ENCODE data around the gene TESMIN.

DNA sequence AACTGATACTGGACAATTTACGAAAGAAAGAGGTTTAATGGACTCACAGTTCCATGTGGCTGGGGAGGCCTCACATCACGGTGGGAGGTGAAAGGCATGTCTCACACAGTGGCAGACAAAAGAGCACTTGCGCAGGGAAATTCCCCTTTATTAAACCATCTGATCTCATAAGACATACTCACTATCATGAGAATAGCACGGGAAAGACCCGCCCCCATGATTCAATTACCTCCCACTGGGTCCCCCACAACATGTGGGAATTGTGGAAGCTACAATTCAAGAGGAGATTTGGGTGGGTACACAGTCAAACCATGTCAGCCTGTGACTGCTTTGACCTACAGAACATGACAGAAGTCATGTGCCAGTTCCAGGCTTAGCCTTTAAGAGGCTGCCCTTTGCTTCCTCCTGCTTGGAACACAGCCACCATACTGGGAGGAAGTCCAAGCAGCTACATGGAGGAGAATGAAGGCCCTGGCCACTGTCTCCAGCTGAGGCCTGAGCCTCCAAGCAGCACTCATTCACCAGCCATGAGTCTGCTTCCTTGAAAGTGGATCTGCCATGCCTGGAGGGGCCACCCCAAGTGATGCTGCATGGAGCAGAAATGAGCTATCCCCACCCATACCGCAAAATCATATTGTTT, 77.9 kb downstream of the TESMIN start:
- TF ChIP-seq, protein P1, sequence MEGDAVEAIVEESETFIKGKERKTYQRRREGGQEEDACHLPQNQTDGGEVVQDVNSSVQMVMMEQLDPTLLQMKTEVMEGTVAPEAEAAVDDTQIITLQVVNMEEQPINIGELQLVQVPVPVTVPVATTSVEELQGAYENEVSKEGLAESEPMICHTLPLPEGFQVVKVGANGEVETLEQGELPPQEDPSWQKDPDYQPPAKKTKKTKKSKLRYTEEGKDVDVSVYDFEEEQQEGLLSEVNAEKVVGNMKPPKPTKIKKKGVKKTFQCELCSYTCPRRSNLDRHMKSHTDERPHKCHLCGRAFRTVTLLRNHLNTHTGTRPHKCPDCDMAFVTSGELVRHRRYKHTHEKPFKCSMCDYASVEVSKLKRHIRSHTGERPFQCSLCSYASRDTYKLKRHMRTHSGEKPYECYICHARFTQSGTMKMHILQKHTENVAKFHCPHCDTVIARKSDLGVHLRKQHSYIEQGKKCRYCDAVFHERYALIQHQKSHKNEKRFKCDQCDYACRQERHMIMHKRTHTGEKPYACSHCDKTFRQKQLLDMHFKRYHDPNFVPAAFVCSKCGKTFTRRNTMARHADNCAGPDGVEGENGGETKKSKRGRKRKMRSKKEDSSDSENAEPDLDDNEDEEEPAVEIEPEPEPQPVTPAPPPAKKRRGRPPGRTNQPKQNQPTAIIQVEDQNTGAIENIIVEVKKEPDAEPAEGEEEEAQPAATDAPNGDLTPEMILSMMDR (IDR thresholded peaks at IDR 0.05; ENCODE audit: low read depth, low read length): no peak
- TF ChIP-seq, protein P2, sequence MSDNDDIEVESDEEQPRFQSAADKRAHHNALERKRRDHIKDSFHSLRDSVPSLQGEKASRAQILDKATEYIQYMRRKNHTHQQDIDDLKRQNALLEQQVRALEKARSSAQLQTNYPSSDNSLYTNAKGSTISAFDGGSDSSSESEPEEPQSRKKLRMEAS (IDR thresholded peaks at IDR 0.05; ENCODE audit: low read depth, low read length): no peak
- TF ChIP-seq POLR2A (IDR thresholded peaks at IDR 0.05; ENCODE audit: extremely low read depth, insufficient read length): no peak
- TF ChIP-seq MYC (IDR thresholded peaks at IDR 0.05; ENCODE audit: low read depth, low read length): no peak
